AG04450 (cell line): Measurements from ENCODE around the gene PBXIP1. TPM values are rescaled to one million over a fixed set of nuclear protein-coding genes. Genes with fewer than 3 reads are reported as not detected.
A peak's percentile ranks its signal among the peaks of the same experiment; 100 is the strongest.

Experiments
- CTCF ChIA-PET: fragments of 300-600, 350-600 bp; formaldehyde crosslinking; extraction: SDS; loops from one replicate; lab custom pipeline; 2022; ENCODE audit warnings: antibody characterized with exemption, inconsistent platforms; lab: Charles Lee
- POLR2A ChIA-PET: fragments of 350-600 bp; formaldehyde crosslinking; extraction: SDS; loops from one replicate; lab custom pipeline; 2021; ENCODE audit warnings: antibody characterized with exemption, inconsistent platforms; lab: Yijun Ruan, JAX
- DNase-seq: peaks from one replicate; pipeline ENCODE4 v3.0.0-alpha.2; 2011; ENCODE audit warnings: low read depth, low spot score
- H3K27ac ChIP-seq: one replicate; pipeline ENCODE4 v1.5.1; 2012; ENCODE audit warnings: low read depth, low read length, control low read depth
- H3K27me3 ChIP-seq: one replicate; pipeline ENCODE4 v1.6.0; 2012; ENCODE audit warnings: low read length; ENCODE audit not compliant: control insufficient read depth, insufficient read depth
- H3K4me3 ChIP-seq: 2 replicates; pipeline ENCODE4 v1.5.1; 2011; ENCODE audit warnings: mild to moderate bottlenecking, low read depth, low read length, control low read depth
- H3K9me3 ChIP-seq: 2 replicates; pipeline ENCODE4 v1.5.1; 2012; ENCODE audit warnings: low read length; ENCODE audit not compliant: control insufficient read depth, insufficient read depth
- CTCF ChIP-seq: IDR thresholded peaks from 2 replicates; pipeline ENCODE4 v1.5.1; 2011; ENCODE audit warnings: low read depth, low read length, control low read depth, inconsistent platforms
- polyA minus RNA-seq: library from RNA; depleted of rRNA, polyadenylated mRNA; stranded (reverse); fragments of >200 nt; gene quantifications from 2 replicates; pipeline ENCODE4 v1.2.3, GENCODE V29; 2011; rRNA and poly(A)+ RNA removed
- polyA plus RNA-seq: library from polyadenylated mRNA; depleted of rRNA; stranded (reverse); fragments of >200 nt; gene quantifications from 2 replicates; pipeline ENCODE4 v1.2.3, GENCODE V29; 2011; rRNA removed

The PBXIP1 gene
- 72.2 and 87.1 TPM in 2 replicates for polyA plus RNA-seq
- polyA minus RNA-seq, result 36.1 and 49.5 TPM in 2 replicates

GRCh38 chr1:154955718-154956543 is at the start of gene PBXIP1:
Gene PBXIP1 (minus strand): TSS chr1:154956099. CDS start chr1:154953721, 2,378 bp downstream.
- H3K4me3 ChIP-seq, result peak within 1 kb of the TSS; percentile 84
- TF ChIP-seq CTCF, result peak; percentile 52
- no peak for DNase-seq
- H3K27ac ChIP-seq, result peak within 1 kb of the TSS; percentile 88
- H3K9me3 ChIP-seq, result no peaks in the 10 kb centered on the region
- H3K27me3 ChIP-seq, result no peaks in the 10 kb centered on the region
- CTCF ChIA-PET, result interaction anchor here (0.7 to 3.8 kb wide), 18 partner anchors 11 to 396 kb away, joined by 3 to 28 read pairs (median 4); partner anchors contain the start of genes ADAM15, LENEP, PMVK and SHC1
- POLR2A ChIA-PET, result interaction anchor here (0.5 to 5.5 kb wide), 9 partner anchors 15 to 1757 kb away, joined by 3 to 21 read pairs (median 5); partner anchors contain the start of genes KRTCAP2, PMVK and SHC1

DNA sequence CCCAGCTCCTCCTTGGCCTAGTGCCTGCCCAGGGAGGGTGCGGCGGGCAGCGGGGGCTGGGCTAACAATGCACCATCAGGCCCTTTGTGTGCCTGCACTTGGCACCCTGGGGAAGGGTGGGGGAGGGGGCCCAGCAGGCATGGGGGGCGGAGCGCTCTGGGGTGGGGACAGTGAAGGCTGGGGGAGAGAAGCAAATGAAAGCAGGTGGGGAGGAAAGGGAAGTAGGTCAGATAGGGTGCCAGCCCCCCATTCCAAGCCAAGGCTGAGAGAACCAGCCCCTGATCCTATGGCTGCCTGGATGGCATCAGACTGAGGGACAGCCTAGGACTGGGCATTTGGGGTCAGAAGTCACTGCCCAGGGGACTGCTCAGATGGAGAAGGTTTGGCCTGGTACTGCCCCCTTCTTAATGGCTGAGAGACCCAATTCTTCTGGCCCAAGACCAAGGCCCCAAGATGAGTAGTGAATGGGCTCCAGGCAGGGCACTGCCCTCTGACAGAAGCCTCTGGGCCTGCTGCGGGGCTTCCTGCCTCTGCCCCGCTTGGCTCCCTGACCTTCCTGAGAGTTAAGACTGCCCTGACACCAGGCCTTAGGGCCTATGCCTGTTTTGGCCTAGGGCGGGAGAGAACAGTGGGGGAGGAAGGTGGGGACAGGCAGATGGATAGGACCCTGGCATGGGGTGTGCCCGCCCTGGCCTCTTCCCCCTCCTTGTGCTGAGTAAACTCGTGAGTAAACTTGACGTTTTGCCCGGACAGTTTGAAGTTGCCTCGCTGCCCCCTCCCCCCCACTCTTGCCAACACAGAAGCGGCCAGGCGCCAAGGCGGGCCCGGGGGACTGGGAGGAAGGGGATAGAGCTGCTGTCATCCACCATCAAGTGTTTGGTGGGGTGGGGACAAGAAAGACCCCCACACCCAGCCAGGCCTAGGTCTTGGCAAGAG is 49.4 kb upstream of the PBXIP1 start:
- Histone ChIP-seq H3K27ac (no peak overlapping the region), H3K4me3 (peak overlapping the region; percentile 94; the same call in 1 of the 2 replicates), H3K9me3 (no peaks in the 10 kb centered on the region; the same call in 1 of the 2 replicates), H3K27me3 (no peaks in the 10 kb centered on the region)
- no peak for TF ChIP-seq CTCF
- ChIA-PET POLR2A (interaction anchor here (0.7 kb wide), 1 partner anchor 18 kb away, joined by 3 read pairs; no protein-coding TSS in a partner anchor), CTCF (interaction anchor here (4.5 kb wide), 1 partner anchor 12 kb away, joined by 38 read pairs; no protein-coding TSS in a partner anchor)
- no peak for DNase-seq

GRCh38 chr1:155004352-155005075 is 48.6 kb upstream of the PBXIP1 start:
- no peak for TF ChIP-seq CTCF
- Histone ChIP-seq H3K4me3 (peak overlapping the region; percentile 94), H3K27me3 (no peaks in the 10 kb centered on the region), H3K9me3 (no peaks in the 10 kb centered on the region; the same call in 1 of the 2 replicates), H3K27ac (peak overlapping the region; percentile 61)
- no peak for DNase-seq
- ChIA-PET POLR2A (interaction anchor here (0.7 to 1.5 kb wide), 3 partner anchors 13 to 31 kb away, joined by 3 to 11 read pairs (median 4); no protein-coding TSS in a partner anchor), CTCF (no interaction called here)

- CTCF ChIA-PET, result interaction anchor here (0.7 kb wide), 1 partner anchor 14 kb away, joined by 3 read pairs; no protein-coding TSS in a partner anchor
- peak overlapping the region; percentile 94 for H3K4me3 ChIP-seq
- no peaks in the 10 kb centered on the region; the same call in 1 of the 2 replicates for H3K9me3 ChIP-seq
- no peak for DNase-seq
- TF ChIP-seq CTCF, result no peak
- peak overlapping the region; percentile 70 for H3K27ac ChIP-seq
- no peaks in the 10 kb centered on the region for H3K27me3 ChIP-seq
- POLR2A ChIA-PET, result interaction anchor here (1.3 to 1.5 kb wide), 2 partner anchors 13 to 30 kb away, joined by 4 to 11 read pairs; no protein-coding TSS in a partner anchor
Measured at GRCh38 chr1:155003766-155004351, 48.0 kb upstream of the PBXIP1 start.
